ENCODE data around the gene MEGF6. TPM values are rescaled to one million over a fixed set of nuclear protein-coding genes. Genes with fewer than 3 reads are reported as not detected.

Gene MEGF6
- polyA plus RNA-seq, 1 donor (not counting 4 experiments of a cell fraction or from before 2014, with no cell fraction given), result 0.24 TPM

GRCh38 chr1:3640121-3640837, 29.0 kb upstream of the MEGF6 start:
- Histone ChIP-seq H3K36me3 (ENCODE audit: control insufficient read depth in 2 of 2, extremely low read depth in 1 of 2, insufficient read depth in 2 of 2, low read length in 2 of 2) (peaks cover 18 to 22% of the 10 kb centered on the region in 2 experiments), H3K4me2 (ENCODE audit: control insufficient read depth, extremely low read depth, insufficient read depth, low read depth, low read length) (no peak overlapping the region), H3K79me2 (ENCODE audit: control insufficient read depth, insufficient read depth, low read length) (no peaks in the 10 kb centered on the region), H3K4me1 (ENCODE audit: control insufficient read depth, extremely low read depth, insufficient read depth, low read length) (no peaks in the 10 kb centered on the region), H3K9ac (ENCODE audit: control insufficient read depth, extremely low read depth, insufficient read depth, low read length) (no peak overlapping the region), H3K27ac (ENCODE audit: control insufficient read depth, insufficient read depth, low read length) (no peak overlapping the region), H4K20me1 (ENCODE audit: control insufficient read depth, extremely low read depth, insufficient read depth, low read length) (no peaks in the 10 kb centered on the region), H3K4me3 (ENCODE audit: control insufficient read depth in 2 of 3, extremely low read depth in 1 of 3, insufficient read depth in 2 of 3, low read depth in 1 of 3, low read length in 3 of 3) (no peak overlapping the region), H3K9me1 (ENCODE audit: control insufficient read depth, extremely low read depth, insufficient read depth, low read length) (no peaks in the 10 kb centered on the region), H3K27me3 (ENCODE audit: control insufficient read depth, extremely low read depth, insufficient read depth, low read length) (no peaks in the 10 kb centered on the region), H2AFZ (ENCODE audit: control insufficient read depth, low read length) (no peak overlapping the region), H3K9me3 (ENCODE audit: control insufficient read depth, low read depth, low read length) (no peaks in the 10 kb centered on the region)
- dilution Hi-C loops (cut with MboI; ENCODE audit: extremely low pct_ligation_motif_present, low sequenced_read_pairs), result loop anchor here (25.0 kb wide), 1 partner anchor 103 kb away; no protein-coding TSS in a partner anchor
- no peak for TF ChIP-seq CTCF (optimal IDR thresholded peaks at IDR 0.05 in 1 of 3, IDR thresholded peaks at IDR 0.05 in 1 of 3, conservative IDR thresholded peaks at IDR 0.05 in 1 of 3; ENCODE audit: extremely low read depth in 1 of 3, insufficient read depth in 2 of 3, low read length in 3 of 3)
- FAIRE-seq, result no peak
- no peak for DNase-seq (ENCODE audit: low read depth, low spot score)

GRCh38 chr1:3639397-3639911, 28.1 kb upstream of the MEGF6 start:
- no peak overlapping the region for H3K9ac ChIP-seq (ENCODE audit: control insufficient read depth, extremely low read depth, insufficient read depth, low read length)
- TF ChIP-seq EZH2 (IDR thresholded peaks at IDR 0.05; ENCODE audit: low read length), result no peak
- no peak for TF ChIP-seq CTCF (optimal IDR thresholded peaks at IDR 0.05 in 1 of 3, IDR thresholded peaks at IDR 0.05 in 1 of 3, conservative IDR thresholded peaks at IDR 0.05 in 1 of 3; ENCODE audit: extremely low read depth in 1 of 3, insufficient read depth in 2 of 3, low read length in 3 of 3)
- H3K27ac ChIP-seq (ENCODE audit: control insufficient read depth, insufficient read depth, low read length), result no peak overlapping the region
- DNase-seq (ENCODE audit: low read depth, low spot score) (no peak), FAIRE-seq (no peak)
- H3K4me1 ChIP-seq (ENCODE audit: control insufficient read depth, extremely low read depth, insufficient read depth, low read length), result no peaks in the 10 kb centered on the region
- H3K9me3 ChIP-seq (ENCODE audit: control insufficient read depth, low read depth, low read length), result no peaks in the 10 kb centered on the region
- H3K4me2 ChIP-seq (ENCODE audit: control insufficient read depth, extremely low read depth, insufficient read depth, low read depth, low read length), result no peak overlapping the region
- dilution Hi-C loops (cut with MboI; ENCODE audit: extremely low pct_ligation_motif_present, low sequenced_read_pairs), result loop anchor here (25.0 kb wide), 1 partner anchor 102 kb away; no protein-coding TSS in a partner anchor
- no peak overlapping the region for H2AFZ ChIP-seq (ENCODE audit: control insufficient read depth, low read length)
- no peaks in the 10 kb centered on the region for H4K20me1 ChIP-seq (ENCODE audit: control insufficient read depth, extremely low read depth, insufficient read depth, low read length)
- H3K4me3 ChIP-seq (ENCODE audit: control insufficient read depth in 2 of 3, extremely low read depth in 1 of 3, insufficient read depth in 2 of 3, low read depth in 1 of 3, low read length in 3 of 3), result no peak overlapping the region
- no peaks in the 10 kb centered on the region for H3K27me3 ChIP-seq (ENCODE audit: control insufficient read depth, extremely low read depth, insufficient read depth, low read length)
- H3K36me3 ChIP-seq (ENCODE audit: control insufficient read depth in 2 of 2, extremely low read depth in 1 of 2, insufficient read depth in 2 of 2, low read length in 2 of 2), result peaks cover 19 to 23% of the 10 kb centered on the region in 2 experiments
- H3K79me2 ChIP-seq (ENCODE audit: control insufficient read depth, insufficient read depth, low read length), result no peaks in the 10 kb centered on the region
- H3K9me1 ChIP-seq (ENCODE audit: control insufficient read depth, extremely low read depth, insufficient read depth, low read length), result no peaks in the 10 kb centered on the region
